Glutamatergic neuron (in vitro differentiated cells): ENCODE data around the gene SAMD15. TPM values are rescaled to one million over a fixed set of nuclear protein-coding genes. Genes with fewer than 3 reads are reported as not detected.

Source experiments
- DNase-seq: peaks from one replicate; pipeline ENCODE4 v3.0.0; 2022
- H3K27ac Mint-ChIP-seq: one replicate; pipeline ENCODE4 v1.8.0; 2020; ENCODE audit warnings: mild to moderate bottlenecking, mixed read lengths, inconsistent platforms; ENCODE audit not compliant: unreplicated experiment
- H3K27me3 Mint-ChIP-seq: one replicate; pipeline ENCODE4 v1.8.0; 2020; ENCODE audit warnings: mild to moderate bottlenecking, moderate library complexity, mixed read lengths, inconsistent platforms; ENCODE audit not compliant: unreplicated experiment
- H3K36me3 Mint-ChIP-seq: one replicate; pipeline ENCODE4 v1.8.0; 2020; ENCODE audit warnings: mild to moderate bottlenecking, mixed read lengths, inconsistent platforms; ENCODE audit not compliant: unreplicated experiment
- H3K4me1 Mint-ChIP-seq: one replicate; pipeline ENCODE4 v1.8.0; 2020; ENCODE audit warnings: mild to moderate bottlenecking, low read depth, mixed read lengths, inconsistent platforms; ENCODE audit not compliant: unreplicated experiment
- H3K4me3 Mint-ChIP-seq: one replicate; pipeline ENCODE4 v1.8.0; 2020; ENCODE audit warnings: mild to moderate bottlenecking, mixed read lengths, inconsistent platforms; ENCODE audit not compliant: unreplicated experiment
- H3K9me3 Mint-ChIP-seq: one replicate; pipeline ENCODE4 v1.8.0; 2020; ENCODE audit warnings: mild to moderate bottlenecking, moderate library complexity, mixed read lengths, inconsistent platforms; ENCODE audit not compliant: unreplicated experiment
- total RNA-seq: library from RNA; stranded (reverse); fragmentation: NEBNext Ultra II Directional; extraction: Animal tissue kit (Norgen Biotek cat#: 25700); gene quantifications from one replicate; pipeline ENCODE4 v1.2.1, GENCODE V29; 2021; ENCODE audit not compliant: unreplicated experiment
- TF ChIP-seq, protein P1 (sequence below): fragments of 200-600 bp; sonication (generic); IDR thresholded peaks from one replicate; pipeline ENCODE4 v1.5.0; 2021; ENCODE audit not compliant: partially characterized antibody, unreplicated experiment

Gene SAMD15
- total RNA-seq, 1 donor from 2014 or later, result 0.47 TPM

DNA sequence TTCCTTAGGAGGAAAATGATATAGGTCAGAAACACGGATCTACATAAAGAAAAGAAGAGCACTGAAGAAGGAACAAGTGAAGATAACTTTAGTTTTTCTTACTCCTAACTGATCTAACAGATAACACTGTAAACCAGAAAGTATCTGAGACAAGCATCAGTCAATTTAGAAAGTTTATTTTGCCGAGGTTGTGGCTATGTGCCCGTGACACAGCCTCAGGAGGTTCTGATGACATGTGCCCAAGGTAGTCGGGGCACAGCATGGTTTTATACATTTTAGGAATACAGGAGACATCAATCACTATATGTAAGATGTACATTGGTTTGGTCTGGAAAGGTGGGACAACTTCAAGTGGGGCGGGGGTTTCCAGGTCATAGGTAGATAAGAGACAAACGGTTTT is 23.0 kb downstream of the SAMD15 start:
- Mint-ChIP-seq H3K27me3 (no peaks in the 10 kb centered on the region), H3K9me3 (no peaks in the 10 kb centered on the region), H3K4me1 (no peaks in the 10 kb centered on the region), H3K27ac (no peak overlapping the region), H3K4me3 (no peak overlapping the region), H3K36me3 (peaks cover 3% of the 10 kb centered on the region)
- no peak for DNase-seq
- TF ChIP-seq, protein P1, sequence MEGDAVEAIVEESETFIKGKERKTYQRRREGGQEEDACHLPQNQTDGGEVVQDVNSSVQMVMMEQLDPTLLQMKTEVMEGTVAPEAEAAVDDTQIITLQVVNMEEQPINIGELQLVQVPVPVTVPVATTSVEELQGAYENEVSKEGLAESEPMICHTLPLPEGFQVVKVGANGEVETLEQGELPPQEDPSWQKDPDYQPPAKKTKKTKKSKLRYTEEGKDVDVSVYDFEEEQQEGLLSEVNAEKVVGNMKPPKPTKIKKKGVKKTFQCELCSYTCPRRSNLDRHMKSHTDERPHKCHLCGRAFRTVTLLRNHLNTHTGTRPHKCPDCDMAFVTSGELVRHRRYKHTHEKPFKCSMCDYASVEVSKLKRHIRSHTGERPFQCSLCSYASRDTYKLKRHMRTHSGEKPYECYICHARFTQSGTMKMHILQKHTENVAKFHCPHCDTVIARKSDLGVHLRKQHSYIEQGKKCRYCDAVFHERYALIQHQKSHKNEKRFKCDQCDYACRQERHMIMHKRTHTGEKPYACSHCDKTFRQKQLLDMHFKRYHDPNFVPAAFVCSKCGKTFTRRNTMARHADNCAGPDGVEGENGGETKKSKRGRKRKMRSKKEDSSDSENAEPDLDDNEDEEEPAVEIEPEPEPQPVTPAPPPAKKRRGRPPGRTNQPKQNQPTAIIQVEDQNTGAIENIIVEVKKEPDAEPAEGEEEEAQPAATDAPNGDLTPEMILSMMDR, result no peak

DNA sequence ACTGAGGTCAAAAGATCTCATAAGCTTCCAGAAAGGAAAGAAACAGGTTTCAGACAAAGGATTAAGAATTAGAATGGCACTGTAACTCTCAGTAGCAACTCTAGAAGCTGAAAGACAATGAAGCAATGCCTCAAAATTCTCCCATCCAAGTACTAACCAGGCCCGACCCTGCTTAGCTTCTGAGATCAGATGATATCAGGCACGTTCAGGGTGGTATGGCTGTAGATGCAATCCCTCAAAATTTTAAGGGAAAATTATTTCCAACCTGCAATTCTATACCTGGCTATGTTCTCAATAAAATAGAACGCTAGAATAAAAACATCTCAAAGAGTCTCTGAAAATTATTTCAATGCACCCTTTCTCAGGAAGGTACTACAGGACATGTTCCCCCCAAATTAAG is 26.6 kb downstream of the SAMD15 start:
- Mint-ChIP-seq H3K36me3 (no peaks in the 10 kb centered on the region), H3K27me3 (no peaks in the 10 kb centered on the region), H3K9me3 (no peaks in the 10 kb centered on the region), H3K27ac (no peak overlapping the region), H3K4me3 (no peak overlapping the region), H3K4me1 (no peaks in the 10 kb centered on the region)
- DNase-seq, result no peak
- TF ChIP-seq, protein P1, result no peak

DNA sequence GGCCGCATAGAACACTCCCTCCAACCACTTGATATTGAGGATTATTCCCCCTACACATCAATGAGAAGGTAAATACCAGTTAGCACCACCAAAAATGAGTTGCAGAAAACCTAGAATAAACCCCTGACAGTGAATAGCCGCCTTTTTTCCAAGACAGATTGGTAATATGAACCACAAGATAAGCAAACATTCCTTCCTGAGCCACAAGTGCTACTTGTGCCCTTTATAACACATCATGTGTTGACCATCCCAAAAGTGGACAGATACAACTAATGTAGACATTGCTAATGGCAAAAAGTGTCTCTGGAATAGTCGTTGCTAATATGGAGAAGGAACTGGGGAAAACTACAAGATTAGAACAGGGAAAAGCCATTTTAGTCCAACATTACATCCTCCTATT is 28.9 kb downstream of the SAMD15 start:
- DNase-seq, result no peak
- Mint-ChIP-seq H3K9me3 (no peaks in the 10 kb centered on the region), H3K27me3 (no peaks in the 10 kb centered on the region)

DNA sequence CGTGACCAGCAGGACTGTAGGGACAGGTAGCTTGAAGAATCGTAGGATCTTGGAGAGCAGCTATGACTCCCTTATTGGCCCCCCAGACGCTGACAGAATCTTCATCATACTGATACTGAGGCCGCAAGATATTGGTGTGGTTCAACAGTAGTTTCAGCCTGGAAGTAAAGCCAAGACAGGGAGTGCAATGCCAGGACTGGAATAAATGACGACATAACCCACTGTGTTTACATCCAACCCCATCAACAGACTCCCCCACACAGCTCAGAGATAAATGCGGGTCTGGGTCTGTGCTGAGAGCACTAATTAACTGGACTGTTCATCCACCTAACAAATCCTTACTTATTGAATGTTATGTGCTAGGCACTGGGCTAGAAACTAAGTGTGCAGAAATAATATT is 29.5 kb downstream of the SAMD15 start:
- TF ChIP-seq, protein P1, result no peak
- Mint-ChIP-seq H3K4me1 (no peaks in the 10 kb centered on the region), H3K4me3 (no peak overlapping the region), H3K27ac (no peak overlapping the region), H3K9me3 (no peaks in the 10 kb centered on the region), H3K27me3 (no peaks in the 10 kb centered on the region), H3K36me3 (no peaks in the 10 kb centered on the region)
- no peak for DNase-seq

More for the DNA sequence above, 28.9 kb downstream of the SAMD15 start:
- H3K27ac Mint-ChIP-seq, result no peak overlapping the region
- H3K4me3 Mint-ChIP-seq, result no peak overlapping the region
- TF ChIP-seq, protein P1, result no peak
- no peaks in the 10 kb centered on the region for H3K4me1 Mint-ChIP-seq
- no peaks in the 10 kb centered on the region for H3K36me3 Mint-ChIP-seq

DNA sequence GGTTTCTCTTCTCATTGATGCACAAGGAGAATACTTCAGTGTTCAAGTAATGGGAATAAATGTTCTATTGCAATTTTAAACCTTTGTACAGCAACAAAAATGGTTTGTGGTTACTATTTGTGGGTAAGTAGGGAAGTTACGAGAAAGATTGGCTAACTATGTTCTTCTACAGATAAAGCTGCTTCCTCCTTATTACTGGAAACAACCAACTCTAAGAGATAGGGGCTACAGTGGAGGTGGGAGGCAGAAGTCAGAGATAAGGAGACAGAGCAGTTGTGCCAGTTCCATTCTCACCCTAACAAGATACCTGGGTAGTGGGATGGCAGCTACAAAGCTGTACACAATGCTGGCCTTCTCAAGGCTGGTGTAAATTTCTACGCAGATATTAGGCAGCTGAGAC is 30.0 kb downstream of the SAMD15 start:
- TF ChIP-seq, protein P1, result no peak
- H3K4me3 Mint-ChIP-seq, result no peak overlapping the region
- H3K36me3 Mint-ChIP-seq, result no peaks in the 10 kb centered on the region
- H3K4me1 Mint-ChIP-seq, result no peaks in the 10 kb centered on the region
- DNase-seq, result no peak
- H3K27ac Mint-ChIP-seq, result no peak overlapping the region
- H3K9me3 Mint-ChIP-seq, result no peaks in the 10 kb centered on the region
- H3K27me3 Mint-ChIP-seq, result no peaks in the 10 kb centered on the region
